Activated T-cell treated with anti-CD3 and anti-CD28 coated beads for 1 hour (primary cell): Measurements from ENCODE around the gene NAAA.
"Not testable (repeated sequence)": the region's sequence is repeated elsewhere in the genome, so short reads cannot be mapped to it uniquely, and the experiment has no call there.

ENCODE experiments used
- DNase-seq: peaks from one replicate; pipeline ENCODE4 v3.0.0-alpha.2; 2020; ENCODE audit warnings: low read depth

NAAA gene

GRCh38 chr4:75919920-75920319, 20.9 kb downstream of the NAAA start:
- DNase-seq: no peak

- no peak for DNase-seq
Observed at GRCh38 chr4:75916091-75916661, 24.6 kb downstream of the NAAA start.

- no peak for DNase-seq
Observed at GRCh38 chr4:75912968-75913367, 27.8 kb downstream of the NAAA start.

GRCh38 chr4:75910831-75911230, 30.0 kb downstream of the NAAA start:
- not testable (repeated sequence) for DNase-seq

- DNase-seq: no peak
Observed at GRCh38 chr4:75909405-75909804, 31.4 kb downstream of the NAAA start.

GRCh38 chr4:75908555-75908954, 32.3 kb downstream of the NAAA start:
- no peak for DNase-seq

GRCh38 chr4:75907966-75908365, 32.8 kb downstream of the NAAA start:
- no peak for DNase-seq

GRCh38 chr4:75904076-75904475, 36.7 kb downstream of the NAAA start:
- DNase-seq: no peak

- no peak for DNase-seq
Observed at GRCh38 chr4:75902352-75902751, 38.5 kb downstream of the NAAA start, which contains the start of gene PPEF2. PPEF2 (minus strand) TSS chr4:75902452; CDS start chr4:75896325, 6,127 bp downstream.

GRCh38 chr4:75898536-75898935, 42.3 kb downstream of the NAAA start:
- DNase-seq: no peak

GRCh38 chr4:75895744-75896314, 45.0 kb downstream of the NAAA start:
- no peak for DNase-seq

GRCh38 chr4:75892508-75892907, 48.3 kb downstream of the NAAA start:
- no peak for DNase-seq

- no peak for DNase-seq
Observed at GRCh38 chr4:75891611-75892010, 49.2 kb downstream of the NAAA start.

GRCh38 chr4:75889537-75890199, 51.1 kb downstream of the NAAA start:
- no peak for DNase-seq

- DNase-seq: no peak
Observed at GRCh38 chr4:75886104-75886503, 54.7 kb downstream of the NAAA start.

GRCh38 chr4:75881476-75881875, 59.3 kb downstream of the NAAA start:
- DNase-seq: no peak

- DNase-seq: no peak
Observed at GRCh38 chr4:75880278-75880677, 60.5 kb downstream of the NAAA start.

- no peak for DNase-seq
Observed at GRCh38 chr4:75878246-75878756, 62.5 kb downstream of the NAAA start.

- DNase-seq: no peak
Observed at GRCh38 chr4:75876218-75876617, 64.6 kb downstream of the NAAA start.

GRCh38 chr4:75869100-75869499, 71.7 kb downstream of the NAAA start:
- DNase-seq: no peak

GRCh38 chr4:75867130-75867529, 73.7 kb downstream of the NAAA start:
- no peak for DNase-seq
